Midbrain (tissue), 1 donor: ENCODE results near the gene ATG7.
"Not testable (repeated sequence)": the region's sequence is repeated elsewhere in the genome, so short reads cannot be mapped to it uniquely, and the experiment has no call there.

Source experiments
- DNase-seq: peaks from one replicate; lab custom pipeline; 2025; lab: John Stamatoyannopoulos, UW

Gene ATG7

DNA sequence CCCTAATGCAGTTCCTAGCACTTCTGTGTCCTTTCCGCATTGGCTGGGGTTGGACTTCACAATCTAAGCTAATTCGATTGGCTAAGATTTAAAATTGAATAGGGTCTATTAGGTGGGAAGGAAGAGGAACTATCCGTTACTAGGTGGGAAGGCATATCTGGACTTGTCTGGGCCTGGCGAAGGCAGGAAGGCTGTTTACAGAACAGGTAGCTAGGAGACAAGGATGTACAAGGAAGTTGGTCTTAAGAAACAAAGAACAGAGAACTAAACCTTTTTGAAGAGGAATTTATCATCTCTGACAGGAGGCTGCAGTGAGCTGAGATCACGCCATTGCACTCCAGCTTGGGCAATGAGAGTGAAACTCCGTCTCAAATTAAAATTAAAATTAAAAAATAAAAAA lies 17.3 kb upstream of the ATG7 start:
- DNase-seq, result no peak

DNA sequence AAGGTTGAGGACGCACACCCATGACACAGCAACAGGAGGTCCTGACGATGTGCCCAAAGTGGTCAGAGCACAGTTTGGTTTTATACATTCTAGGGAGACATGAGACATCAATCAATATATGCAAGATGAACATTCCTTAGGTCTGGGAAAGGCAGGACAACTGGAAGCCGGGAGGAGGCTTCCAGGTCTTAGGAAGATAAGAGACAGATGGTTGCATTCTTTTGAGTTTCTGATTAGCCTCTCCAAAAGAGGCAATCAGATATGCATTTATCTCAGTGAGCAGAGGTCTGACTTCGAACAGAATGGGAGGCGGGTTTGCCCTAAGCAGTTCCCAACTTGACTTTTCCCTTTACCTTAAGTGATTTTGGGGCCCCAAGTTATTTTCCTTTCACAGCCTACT lies 16.7 kb upstream of the ATG7 start:
- DNase-seq, result not testable (repeated sequence)

DNA sequence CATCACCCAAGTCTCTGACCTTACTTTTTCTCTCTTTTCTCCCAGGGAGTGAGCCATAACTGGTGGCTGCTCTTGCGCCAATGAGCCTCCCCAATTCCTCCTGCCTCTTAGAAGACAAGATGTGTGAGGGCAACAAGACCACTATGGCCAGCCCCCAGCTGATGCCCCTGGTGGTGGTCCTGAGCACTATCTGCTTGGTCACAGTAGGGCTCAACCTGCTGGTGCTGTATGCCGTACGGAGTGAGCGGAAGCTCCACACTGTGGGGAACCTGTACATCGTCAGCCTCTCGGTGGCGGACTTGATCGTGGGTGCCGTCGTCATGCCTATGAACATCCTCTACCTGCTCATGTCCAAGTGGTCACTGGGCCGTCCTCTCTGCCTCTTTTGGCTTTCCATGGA lies 13.2 kb upstream of the ATG7 start:
- DNase-seq, result no peak

DNA sequence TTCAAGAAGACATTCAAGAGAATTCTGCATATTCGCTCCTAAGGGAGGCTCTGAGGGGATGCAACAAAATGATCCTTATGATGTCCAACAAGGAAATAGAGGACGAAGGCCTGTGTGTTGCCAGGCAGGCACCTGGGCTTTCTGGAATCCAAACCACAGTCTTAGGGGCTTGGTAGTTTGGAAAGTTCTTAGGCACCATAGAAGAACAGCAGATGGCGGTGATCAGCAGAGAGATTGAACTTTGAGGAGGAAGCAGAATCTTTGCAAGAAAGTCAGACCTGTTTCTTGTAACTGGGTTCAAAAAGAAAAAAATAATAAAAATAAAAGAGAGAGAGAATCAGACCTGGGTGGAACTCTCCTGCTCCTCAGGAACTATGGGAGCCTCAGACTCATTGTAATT lies 11.7 kb upstream of the ATG7 start:
- DNase-seq, result no peak

DNA sequence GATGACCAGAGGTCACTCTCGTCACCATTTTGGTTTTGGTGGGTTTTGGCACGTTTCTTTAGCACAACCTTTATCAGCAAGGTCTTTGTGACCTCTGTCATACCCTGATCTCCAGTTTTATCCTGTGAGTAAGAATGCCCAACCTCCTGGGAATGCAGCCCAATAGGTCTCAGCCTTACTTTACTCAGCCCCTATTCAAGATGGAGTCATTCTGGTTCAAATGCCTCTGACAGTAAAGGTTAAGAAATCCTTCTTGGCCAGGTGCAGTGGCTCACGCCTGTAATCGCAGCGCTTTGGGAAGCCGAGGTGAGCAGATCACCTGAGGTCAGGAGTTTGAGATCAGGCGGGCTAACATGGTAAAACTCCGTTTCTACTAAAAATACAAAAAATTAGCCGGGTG lies 3.2 kb upstream of the ATG7 start:
- no peak for DNase-seq

DNA sequence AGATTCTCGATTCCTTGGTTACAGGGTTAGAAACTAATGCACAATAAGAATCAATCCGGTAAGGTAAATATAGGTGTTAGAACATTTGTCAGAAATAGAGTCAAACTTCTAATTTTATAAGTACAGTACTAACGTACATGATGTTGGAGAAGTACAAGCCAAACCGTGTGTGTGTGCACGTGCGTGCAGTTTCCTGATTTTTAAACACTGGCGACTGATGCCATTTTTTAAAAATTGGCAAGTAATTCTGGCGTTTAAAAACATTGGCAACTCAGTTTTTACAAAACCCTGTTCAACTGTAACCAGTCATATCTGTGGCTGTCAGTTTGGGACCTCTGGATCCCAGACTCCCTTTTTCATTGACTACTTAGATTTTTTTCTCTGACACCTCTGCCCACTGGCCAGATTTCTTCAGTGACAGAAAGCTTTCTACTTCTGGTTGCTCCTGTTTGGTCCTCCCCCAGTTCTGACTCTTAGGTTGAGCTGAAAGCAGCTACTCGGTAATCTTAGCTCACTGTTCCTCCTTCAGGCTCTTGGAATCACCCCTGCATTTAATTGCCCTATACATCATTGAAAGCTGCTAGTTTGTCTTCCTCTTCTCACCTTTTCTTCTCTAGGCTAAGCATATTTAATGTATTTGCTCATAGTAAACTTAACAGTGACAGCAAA lies 843 bp downstream of the ATG7 start:
- no peak for DNase-seq

DNA sequence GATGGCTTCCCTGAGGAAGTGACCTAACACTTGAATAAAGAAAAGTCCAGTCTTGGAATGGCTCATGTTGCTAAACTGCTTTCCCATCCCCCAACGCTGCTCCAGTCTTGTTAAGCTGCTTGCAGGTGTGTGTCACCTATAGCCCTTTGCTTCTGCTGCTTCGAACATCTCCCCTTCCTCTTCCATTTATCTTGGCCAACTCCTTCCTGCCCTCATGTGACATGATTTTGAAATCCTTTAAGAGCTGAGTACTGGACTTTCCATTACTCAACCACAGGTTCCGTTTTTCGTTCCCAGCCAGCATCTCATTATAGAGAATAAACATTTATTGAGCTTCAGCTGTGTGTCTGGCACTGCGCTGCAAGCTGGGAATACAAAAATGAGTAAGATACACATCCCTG lies 1.7 kb downstream of the ATG7 start:
- peak; percentile 15 for DNase-seq

DNA sequence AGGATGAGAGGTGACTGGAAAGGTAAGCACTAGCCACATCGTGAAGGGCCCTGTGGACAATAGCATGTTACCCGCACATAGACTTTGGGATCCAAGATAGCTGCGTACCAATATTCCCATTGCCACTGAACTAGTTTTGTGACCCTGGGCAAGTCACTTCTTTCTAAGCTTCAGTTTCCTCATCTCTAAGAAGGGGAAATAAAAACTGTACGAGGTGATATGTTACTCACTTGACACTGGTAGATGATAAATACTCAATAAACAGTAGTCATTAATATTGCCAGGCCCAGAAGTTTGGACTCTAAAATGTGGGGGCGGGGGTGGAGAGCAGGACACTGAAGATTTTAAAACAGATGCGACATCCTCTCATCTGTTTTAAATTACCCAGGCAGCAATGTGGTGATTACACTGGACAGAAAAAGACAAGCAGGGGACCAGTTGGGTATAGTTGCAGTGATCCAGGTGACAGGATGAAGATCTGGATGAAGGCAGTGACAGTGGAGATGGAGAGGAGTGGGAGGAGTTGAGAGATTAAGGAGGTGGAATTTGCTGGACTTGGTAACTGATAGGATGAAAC lies 2.5 kb downstream of the ATG7 start:
- no peak for DNase-seq

DNA sequence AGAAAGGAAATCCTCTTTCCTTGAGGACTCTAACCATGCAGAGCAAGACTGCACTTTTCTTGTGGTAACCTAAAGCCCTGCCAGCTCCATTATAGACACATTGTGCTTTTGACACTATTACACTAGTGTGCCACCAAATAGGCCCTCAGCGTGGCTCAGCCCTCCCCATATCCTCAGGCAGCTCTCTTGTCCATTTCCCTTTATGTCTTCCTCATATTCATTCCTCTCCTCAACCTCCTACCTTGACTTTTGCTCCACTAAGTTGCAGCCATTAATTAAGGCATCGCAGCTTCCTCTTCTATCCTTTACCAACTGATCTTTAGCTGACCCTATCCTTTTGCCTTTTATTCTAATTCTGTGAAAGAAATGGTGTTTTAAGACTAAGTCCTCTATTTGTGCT lies 3.7 kb downstream of the ATG7 start:
- no peak for DNase-seq

DNA sequence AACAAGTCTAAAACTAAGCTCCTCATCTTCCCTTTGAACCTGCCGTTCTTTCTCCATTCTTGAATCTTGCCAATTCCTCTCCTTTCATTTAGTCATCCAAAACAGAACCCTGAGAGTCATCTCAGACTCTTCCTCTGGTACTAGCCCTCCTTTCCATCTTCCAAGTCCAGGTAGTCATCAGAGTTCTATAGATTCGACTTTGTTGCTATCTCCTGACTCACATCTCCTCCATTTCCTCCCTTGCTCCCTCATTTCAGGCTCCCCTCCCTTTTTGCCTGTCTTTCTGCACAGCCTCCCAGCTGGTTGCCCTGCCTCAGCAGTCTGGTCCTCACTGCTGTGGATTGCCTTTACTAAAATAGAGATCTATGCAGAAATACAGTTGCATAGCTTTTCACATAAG lies 4.7 kb downstream of the ATG7 start:
- DNase-seq, result no peak

DNA sequence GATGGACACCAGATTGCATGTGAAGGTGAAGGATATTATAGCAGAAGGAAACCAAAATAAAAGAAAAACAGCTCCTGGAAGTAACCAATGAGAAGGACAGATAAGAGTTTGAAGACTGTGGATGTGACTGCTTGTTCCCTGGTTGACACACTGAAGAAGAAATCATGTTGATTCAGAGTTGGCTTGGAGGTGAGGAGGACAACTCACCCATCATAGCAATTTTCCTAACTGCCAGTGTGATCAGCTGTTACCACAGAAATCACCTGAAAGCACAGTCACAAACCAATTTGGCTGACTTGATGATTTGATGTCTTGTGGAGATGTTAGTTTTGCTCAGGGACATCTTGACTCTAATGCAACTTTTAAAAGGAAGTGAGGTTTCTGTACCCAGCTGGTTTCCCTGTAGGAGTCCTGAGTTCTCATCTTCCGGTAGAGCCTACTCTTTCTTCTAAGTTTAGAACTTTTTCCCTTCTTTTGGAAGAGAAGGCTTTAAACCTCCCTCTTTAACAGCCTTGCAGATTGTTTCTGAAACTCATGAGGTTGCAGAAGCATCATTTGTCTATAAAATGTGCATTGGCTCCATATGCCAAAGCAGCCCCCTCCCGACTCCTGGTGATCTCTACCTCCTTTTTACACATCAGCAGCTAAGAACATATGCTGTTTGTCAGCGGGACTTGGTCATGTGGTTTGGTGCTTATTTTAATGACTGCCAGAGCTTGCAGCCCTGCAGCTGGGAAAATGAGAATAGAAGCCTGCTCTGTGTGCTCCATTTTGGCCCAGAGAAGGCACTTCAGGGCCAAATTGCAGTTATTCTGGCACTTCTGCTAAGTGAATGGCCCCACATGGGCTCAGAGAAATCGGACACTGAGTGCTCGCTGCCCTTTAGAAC lies 10.3 kb downstream of the ATG7 start:
- peak; percentile 87 for DNase-seq

DNA sequence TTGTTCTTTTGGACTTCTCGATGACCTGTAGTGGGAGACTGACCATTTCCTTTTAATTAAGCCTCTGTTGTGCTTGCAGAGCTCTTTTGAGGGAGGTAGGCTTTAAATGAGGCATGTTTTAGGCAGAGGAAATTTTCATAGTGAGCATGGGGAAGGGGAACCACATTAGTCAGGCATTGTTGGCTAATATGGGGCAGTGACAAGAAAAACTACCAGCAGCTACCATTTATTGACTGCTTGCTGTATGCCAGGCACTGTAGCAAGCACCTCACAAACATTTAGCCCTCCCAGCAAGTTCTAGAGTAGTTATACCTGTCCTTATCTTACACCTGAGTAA lies 10.9 kb downstream of the ATG7 start:
- no peak for DNase-seq

DNA sequence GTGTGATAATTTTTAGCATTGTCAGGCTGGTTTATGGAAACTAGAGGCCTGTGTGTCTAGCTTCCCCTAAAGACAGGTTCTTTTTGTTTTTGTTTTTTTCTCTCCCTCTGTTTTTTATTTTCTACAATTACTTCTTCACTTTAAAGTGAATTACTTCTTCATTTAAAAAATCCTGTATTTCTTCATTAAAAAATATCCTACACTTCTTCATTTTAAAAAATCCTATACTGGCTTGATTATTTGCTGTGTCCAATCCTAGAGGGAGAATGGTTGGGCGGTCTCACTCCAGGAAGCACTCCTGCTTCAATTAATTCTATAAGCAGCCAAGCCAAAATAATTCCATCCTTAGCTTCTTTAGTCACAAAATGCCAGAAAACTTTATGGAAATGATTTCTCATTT lies 11.8 kb downstream of the ATG7 start:
- DNase-seq, result no peak

DNA sequence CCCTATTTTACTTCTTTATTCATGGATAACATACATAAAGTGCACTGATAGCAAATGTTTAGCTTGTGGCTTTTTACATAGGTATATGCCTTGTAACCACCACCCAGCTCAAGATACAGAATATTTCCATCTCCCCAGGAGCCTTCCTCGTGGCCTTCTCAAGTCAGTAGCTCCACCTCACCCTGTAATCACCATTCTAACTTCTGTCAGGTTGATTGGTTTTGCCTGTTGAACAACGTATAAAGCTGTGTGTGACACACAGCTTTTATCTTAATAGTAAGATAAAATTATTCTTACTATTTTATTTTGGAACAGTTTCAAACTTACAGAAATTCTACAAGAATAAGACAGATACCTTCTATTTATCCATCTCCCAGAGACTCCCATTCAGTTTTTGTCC lies 13.3 kb downstream of the ATG7 start:
- DNase-seq, result no peak

DNA sequence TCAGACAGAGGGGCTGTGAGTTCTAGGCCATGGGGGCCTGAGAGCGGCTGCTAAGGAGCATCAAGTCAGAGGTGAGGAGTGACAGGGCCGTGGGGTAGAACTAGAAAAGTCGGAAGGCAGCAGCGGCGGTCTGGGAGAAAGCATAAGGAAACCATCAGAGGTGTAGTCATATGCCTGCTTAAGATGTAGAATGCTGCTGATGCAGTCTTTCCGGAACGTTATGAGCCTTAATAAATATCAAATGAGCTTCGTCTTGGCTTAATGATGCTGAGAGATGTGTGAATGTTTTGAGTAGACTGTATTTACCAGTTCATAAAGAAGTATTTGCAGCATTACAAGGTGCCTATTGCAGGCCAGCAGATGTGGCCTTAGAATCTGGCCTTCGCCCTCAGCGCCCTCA lies 15.2 kb downstream of the ATG7 start:
- DNase-seq, result no peak

DNA sequence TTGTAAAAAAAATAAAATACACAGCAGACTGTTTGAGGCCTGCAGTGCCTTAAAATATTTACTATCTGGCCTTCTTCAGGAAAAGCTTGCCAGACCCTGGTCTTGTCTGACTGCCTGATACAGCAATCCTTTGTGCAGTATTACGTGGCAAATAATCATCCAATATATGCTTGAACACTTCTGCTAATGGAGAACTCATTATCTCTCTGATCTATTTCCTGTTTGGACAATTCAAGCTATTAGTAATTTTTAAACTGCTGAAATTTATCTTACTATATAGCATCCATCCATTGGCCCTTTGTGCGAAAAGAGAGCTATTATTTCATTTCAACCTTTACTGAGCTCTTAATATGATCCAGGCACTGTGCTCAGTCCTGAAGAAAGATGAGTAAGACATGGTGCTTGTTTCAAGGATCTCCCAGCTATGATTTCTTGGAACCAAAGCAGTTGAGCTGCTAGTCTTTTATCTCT lies 15.9 kb downstream of the ATG7 start:
- DNase-seq, result no peak

DNA sequence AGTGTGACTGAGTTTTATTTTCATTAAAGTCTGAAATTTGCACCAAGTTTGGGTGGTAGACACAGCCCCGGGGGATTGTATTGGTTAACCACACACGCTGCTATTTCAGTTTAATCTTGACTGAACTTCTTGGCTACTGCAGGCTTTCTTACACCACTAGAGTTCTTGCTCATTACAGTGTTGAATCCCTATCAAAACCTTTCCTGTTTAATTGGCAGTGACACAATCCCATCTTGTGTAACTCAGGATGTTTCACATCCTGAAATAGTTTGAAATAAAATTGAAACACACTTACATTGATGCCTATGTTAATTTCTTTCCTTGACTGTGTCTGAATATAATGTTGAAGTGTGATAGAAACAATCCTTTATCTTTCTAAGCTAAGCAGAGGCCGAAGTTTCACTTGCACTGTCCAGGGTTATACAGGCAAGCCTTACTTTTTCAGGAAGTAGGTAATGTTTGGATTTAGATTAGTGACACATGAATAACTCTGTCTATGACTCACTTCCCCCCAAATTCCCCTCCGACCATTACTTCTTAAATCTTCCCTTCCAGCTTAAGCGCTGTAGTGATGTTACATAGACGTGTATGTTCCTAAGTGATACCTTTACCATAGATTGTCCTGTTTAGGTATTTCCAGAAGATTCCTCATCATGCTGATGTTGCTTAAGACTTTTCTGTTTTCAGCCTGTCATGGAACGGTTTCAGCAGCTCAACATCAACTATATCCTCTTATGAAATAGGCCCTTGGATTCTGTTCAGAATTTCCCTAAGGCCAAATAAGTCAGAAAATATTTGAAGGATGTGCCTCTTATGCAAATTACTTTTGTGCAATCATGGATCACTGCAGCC lies 16.8 kb downstream of the ATG7 start:
- DNase-seq, result no peak

DNA sequence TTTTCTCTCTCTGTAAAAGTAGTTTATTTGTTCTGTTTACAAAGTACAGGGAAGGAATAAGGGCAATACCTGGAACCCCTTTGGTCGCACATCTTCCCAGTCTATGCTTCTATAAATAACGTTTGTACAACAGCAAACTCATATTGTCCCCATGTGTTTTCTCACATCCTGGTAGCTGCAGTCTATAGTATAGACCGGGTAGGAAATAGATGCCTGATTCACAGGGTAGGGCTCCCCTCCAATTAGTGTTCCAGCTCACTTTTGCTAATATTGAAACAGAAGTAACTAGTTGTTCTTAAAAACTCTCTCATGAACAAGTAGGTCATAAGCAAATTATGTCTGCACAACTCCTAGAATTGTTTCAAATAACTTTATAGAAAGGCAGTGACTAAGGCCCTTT lies 17.7 kb downstream of the ATG7 start:
- DNase-seq, result no peak

DNA sequence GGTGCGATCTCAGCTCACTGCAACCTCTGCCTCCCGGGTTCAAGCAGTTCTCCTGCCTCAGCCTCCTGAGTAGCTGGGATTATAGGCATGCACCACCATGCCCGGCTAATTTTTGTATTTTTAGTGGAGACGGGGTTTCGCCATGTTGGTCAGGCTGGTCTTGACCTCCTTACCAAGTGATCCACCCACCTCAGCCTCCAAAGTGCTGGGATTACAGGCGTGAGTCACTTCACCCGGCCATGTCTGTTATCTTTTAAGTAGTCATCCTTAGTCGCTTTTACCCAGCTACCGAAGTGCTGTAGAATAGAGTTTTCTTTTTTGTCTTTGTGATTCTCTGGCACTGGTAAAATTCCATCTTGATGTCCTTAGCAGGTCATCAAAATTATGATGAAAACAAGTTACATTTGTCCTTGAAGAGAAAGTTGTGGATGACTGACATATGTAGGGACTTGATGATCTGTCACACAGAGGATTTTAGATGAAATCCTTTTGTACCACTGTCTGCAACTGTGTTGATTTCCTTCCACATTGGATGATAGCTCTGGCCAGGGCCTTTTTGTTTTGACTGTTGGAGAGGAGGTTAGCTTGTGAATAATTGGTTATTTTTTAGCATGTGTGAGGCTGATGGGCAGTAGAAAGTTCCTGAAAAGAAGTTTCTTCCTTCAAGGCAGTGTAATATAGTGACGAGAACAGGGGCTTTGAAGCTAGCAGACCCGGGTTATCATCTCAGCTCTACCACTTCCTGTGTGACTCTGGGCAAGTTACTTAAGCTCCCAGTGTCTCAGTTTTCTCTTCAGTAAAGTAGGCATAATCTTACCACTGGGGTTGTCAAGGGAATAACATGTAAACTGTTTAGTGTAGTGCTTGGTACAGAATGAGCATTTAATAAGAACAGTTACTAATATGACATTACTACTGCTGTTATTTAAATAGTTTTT lies 18.8 kb downstream of the ATG7 start:
- no peak for DNase-seq

DNA sequence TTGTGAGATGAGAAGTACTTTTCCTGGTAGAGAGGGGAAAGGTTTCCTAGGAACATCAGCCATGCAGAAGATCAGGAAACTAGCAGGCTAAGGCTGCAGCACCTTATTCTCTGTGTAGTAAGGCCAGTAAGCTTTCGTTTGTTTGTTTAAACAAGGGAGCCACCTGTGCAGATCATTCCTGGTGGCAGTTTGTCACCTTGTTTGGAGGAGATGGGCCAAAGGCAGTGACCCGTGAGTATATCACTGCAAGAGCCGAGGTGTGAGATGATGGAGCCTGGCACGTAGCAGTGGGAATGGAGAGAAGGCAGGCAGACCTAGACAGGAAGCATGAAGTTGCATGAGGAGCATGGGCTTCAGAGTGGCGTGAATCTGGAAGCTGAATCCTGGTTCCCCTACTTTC lies 19.6 kb downstream of the ATG7 start:
- no peak for DNase-seq

DNA sequence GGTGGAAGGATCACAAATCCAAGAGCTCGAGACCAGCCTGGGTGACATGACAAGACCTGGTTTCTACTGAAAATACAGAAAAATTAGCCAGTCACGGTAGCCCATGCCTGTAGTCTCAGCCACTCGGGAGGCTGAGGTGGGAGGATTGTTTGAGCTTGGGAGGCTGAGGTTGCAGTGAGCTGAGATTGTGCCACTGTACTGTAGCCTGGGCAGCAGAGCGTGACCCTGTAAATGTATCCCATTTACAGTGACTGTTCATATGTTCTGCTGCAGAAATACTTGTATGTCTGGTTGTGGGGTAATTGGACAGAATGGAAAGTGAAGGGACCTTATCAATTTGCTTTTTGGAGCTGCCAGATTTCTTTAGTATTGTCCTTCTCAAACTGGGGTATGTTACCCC lies 24.9 kb downstream of the ATG7 start:
- DNase-seq, result no peak
